Lower leg skin (tissue), 4 donors: Measurements from ENCODE around the gene GP5. TPM values are rescaled to one million over a fixed set of nuclear protein-coding genes. Genes with fewer than 3 reads are reported as not detected.
A peak's percentile ranks its signal among the peaks of the same experiment; 100 is the strongest.

Experiments used
- DNase-seq, 2 donors: peaks; one replicate each; pipeline ENCODE4 v3.0.0-alpha.2; 2019; ENCODE audit warnings: low spot score in 2 of 2
- H3K4me3 ChIP-seq: fragments of 200-600 bp; sonication (generic); 2 replicates; pipeline ENCODE4 v1.5.1; 2017; ENCODE audit warnings: mild to moderate bottlenecking, low read depth; ENCODE audit not compliant: poor library complexity, severe bottlenecking
- POLR2A ChIP-seq, 2 donors: fragments of 450-650 bp; IDR thresholded peaks; one replicate each; pipeline ENCODE4 v1.6.1; 2016 to 2017; ENCODE audit warnings: antibody characterized with exemption in 2 of 2, mild to moderate bottlenecking in 1 of 2, moderate library complexity in 1 of 2
- WGBS, 2 donors: methylation state at CpG; one replicate each; pipeline ENCODE4 v1.1.5; 2018; 5-methylcytosine and 5-hydroxymethylcytosine counted together
- intact Hi-C: fragments of 100-400 bp; cut with DNase I; formaldehyde crosslinking; loops from one replicate; pipeline ENCODE4 v1.15.0; 2023; ENCODE audit warnings: low total_unique reads
- total RNA-seq, 4 donors: library from RNA; depleted of rRNA; stranded (reverse); fragments of >200 nt; gene quantifications; one replicate each; pipeline ENCODE4 v1.1.0, GENCODE V29; 2016
- TF ChIP-seq, protein P1 (sequence below), 3 donors: fragments of 450-650 bp; IDR thresholded peaks; one replicate each; pipeline ENCODE4 v1.5.1; 2016; ENCODE audit warnings: antibody characterized with exemption in 3 of 3, mild to moderate bottlenecking in 3 of 3, moderate library complexity in 2 of 3

GP5 gene
- total RNA-seq, 4 donors from 2014 or later, result 0.06 TPM; not detected in 3

DNA sequence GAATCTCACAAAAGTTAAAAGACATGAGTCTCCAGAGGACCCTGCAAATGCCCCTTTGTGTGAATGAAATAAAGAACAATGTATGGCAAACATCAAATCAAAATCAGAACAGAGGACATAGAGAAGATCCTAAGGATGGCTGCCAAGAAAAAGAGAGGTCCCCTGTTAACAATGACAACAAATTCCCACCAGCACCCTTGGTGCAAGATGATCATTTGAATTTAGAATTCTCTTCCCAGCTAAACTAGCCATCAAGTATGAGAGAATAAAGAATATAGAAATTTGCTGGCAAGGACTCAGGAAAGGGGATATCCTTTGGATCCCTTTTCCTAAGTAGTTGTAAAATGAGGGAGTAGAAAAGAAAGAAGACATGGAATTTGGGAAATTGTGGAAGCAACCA lies 8.2 kb downstream of the GP5 start:
- no peak for TF ChIP-seq POLR2A (IDR thresholded peaks at IDR 0.05)
- TF ChIP-seq, protein P1, sequence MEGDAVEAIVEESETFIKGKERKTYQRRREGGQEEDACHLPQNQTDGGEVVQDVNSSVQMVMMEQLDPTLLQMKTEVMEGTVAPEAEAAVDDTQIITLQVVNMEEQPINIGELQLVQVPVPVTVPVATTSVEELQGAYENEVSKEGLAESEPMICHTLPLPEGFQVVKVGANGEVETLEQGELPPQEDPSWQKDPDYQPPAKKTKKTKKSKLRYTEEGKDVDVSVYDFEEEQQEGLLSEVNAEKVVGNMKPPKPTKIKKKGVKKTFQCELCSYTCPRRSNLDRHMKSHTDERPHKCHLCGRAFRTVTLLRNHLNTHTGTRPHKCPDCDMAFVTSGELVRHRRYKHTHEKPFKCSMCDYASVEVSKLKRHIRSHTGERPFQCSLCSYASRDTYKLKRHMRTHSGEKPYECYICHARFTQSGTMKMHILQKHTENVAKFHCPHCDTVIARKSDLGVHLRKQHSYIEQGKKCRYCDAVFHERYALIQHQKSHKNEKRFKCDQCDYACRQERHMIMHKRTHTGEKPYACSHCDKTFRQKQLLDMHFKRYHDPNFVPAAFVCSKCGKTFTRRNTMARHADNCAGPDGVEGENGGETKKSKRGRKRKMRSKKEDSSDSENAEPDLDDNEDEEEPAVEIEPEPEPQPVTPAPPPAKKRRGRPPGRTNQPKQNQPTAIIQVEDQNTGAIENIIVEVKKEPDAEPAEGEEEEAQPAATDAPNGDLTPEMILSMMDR (IDR thresholded peaks at IDR 0.05), result no peak
- no peak for DNase-seq
- H3K4me3 ChIP-seq, result no peak overlapping the region
- intact Hi-C loops, result no loop called here

DNA sequence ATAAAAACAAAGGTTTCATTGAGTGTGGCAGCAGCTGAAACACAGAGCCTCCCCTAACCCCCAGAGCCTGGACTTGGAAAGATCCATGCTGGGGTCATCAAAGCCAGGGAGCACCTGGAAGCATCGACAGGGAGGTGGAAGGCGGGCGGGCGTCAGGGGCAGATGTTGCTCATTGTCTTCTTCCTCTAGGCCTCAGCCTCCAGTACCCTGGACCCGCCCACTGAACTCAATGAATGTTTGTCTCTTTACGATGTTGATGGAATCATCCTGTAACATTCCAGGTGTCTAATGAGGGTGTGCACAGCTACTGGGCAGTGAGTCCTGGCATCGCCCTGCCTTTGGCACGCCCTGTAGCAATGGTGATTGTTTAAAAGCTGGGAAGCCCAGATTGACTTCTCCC lies 9.8 kb downstream of the GP5 start:
- 80 to 84% methylated on average over 8 of the region's 8 CpGs for WGBS, 2 donors
- intact Hi-C loops, result no loop called here
- no peak for TF ChIP-seq POLR2A (IDR thresholded peaks at IDR 0.05)
- TF ChIP-seq, protein P1 (IDR thresholded peaks at IDR 0.05), result no peak
- peak in 1 of 2 donors; percentile 70 for DNase-seq
- H3K4me3 ChIP-seq, result no peak overlapping the region

DNA sequence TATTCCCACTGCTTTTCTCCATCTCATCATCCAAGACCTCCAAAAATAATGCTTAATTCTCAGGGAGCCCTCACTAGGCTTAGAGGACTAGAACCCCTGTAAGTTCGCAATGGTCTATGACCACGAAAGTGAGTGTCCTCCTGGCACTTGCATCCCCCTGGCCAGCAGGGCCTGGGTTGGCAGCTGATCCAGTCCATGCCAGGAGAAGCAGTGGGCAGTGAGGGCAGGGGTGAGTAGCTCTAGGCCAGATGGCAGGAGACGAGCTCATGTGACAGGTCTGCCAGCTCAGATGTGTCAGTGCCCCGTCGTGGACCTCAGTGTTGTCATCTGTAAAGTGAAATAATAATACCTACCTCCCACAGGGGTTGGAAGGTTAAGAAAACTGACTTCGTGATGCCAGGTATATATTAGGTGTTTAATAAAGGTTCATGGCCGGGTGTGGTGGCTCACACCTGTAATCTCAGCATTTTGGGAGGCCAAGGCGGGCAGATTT lies 11.1 kb downstream of the GP5 start:
- WGBS, 2 donors, result 95% methylated on average over 8 of the region's 8 CpGs
- TF ChIP-seq, protein P1 (IDR thresholded peaks at IDR 0.05), result no peak
- no peak for TF ChIP-seq POLR2A (IDR thresholded peaks at IDR 0.05)
- DNase-seq, result peak in 1 of 2 donors; percentile 49
- no peak overlapping the region for H3K4me3 ChIP-seq
- intact Hi-C loops, result no loop called here

DNA sequence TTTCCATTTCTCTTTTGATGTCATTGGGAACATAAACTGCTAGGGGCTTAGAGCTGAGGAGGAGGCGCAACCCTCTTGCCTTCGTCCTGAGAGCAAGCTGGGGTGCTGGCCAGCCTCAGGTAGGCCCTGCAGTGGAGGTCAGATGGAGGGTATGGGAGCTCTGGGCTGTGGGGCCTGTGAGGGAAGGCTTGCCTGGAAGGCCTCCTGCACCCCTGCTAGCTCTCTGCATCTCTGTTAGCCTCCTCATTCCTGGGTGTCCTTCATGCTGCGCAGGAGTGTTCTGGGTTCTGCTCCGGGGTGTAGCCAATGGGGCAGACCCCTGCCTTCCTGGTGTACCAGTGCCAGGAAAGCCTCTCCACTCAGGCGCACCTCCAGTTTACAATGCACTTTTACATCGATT lies 11.8 kb downstream of the GP5 start:
- peak in 1 of 2 donors; percentile 29 for DNase-seq
- no peak overlapping the region for H3K4me3 ChIP-seq
- WGBS, 2 donors, result 96 to 99% methylated on average over 6 of the region's 6 CpGs
- intact Hi-C loops, result no loop called here
- no peak for TF ChIP-seq POLR2A (IDR thresholded peaks at IDR 0.05)
- TF ChIP-seq, protein P1 (IDR thresholded peaks at IDR 0.05), result no peak

DNA sequence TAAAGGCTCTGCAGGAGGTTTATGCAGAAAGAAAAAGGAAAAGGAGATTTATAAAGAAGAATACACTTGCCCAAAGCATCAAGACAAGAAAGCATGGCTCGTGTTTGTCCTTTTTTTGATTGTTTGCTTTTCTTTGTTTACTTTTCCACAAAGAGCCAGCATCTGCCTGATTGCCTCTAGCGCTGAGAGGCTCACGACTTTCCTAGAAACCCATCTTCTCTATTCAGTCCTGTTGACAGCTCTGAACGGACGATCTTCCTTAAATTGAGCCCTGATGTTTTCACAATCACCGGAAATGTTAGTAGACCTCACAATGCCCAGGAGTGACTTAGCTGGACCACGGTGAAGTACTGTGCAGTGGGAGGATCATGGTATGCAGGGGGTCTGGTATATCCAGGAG lies 12.4 kb downstream of the GP5 start:
- TF ChIP-seq POLR2A (IDR thresholded peaks at IDR 0.05), result no peak
- TF ChIP-seq, protein P1 (IDR thresholded peaks at IDR 0.05), result no peak
- intact Hi-C loops, result no loop called here
- DNase-seq, result no peak
- H3K4me3 ChIP-seq, result no peak overlapping the region
- 72 to 78% methylated on average over 7 of the region's 7 CpGs for WGBS, 2 donors

DNA sequence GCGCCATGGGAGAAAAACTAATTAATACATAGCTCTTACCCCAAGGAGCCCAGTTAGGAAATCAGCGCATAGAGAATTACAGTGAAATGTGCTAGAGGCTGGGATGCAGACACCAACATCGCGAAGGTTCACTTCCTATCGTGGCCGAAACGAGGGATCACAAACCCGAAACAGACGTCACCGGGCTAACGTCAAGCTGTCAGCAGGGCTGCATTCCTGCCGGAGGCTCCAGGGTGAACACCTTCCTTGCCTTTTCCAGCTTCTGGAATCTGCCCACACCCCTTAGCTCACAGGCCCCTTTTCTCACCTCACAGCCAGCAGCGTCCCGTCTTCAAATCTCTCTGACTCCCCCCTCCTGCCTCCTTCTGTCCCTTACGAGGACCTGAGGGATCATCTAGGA lies 13.0 kb downstream of the GP5 start:
- peak in 1 of 2 donors; percentile 37 for DNase-seq
- intact Hi-C loops, result no loop called here
- 59 to 64% methylated on average over 15 of the region's 15 CpGs for WGBS, 2 donors
- TF ChIP-seq POLR2A (IDR thresholded peaks at IDR 0.05), result no peak
- TF ChIP-seq, protein P1 (IDR thresholded peaks at IDR 0.05), result no peak
- H3K4me3 ChIP-seq, result no peak overlapping the region
